KBM-7 (cell line): ENCODE data around the gene PFDN2.
"Not testable (repeated sequence)": the region's sequence is repeated elsewhere in the genome, so short reads cannot be mapped to it uniquely, and the experiment has no call there.

Experiments
- DNase-seq: peaks from one replicate; pipeline ENCODE4 v3.0.0-alpha.2; 2015
- in situ Hi-C: fragments of 300-500 bp; cut with MboI; formaldehyde crosslinking; loops from 2 replicates; pipeline ENCODE4 v1.14.3; 2020; ENCODE audit warnings: low sequenced_read_pairs, low pct_unique_long_range_greater_than_20kb, mixed read lengths

Gene PFDN2

GRCh38 chr1:161068306-161069234 is 49.3 kb downstream of the PFDN2 start:
- DNase-seq: peak; percentile 95
- in situ Hi-C loops: no loop called here

GRCh38 chr1:161066694-161067093 is 51.1 kb downstream of the PFDN2 start:
- no peak for DNase-seq
- in situ Hi-C loops: no loop called here

GRCh38 chr1:161065681-161066080 is 52.2 kb downstream of the PFDN2 start:
- DNase-seq, in situ Hi-C loops: not testable (repeated sequence)

- in situ Hi-C loops, DNase-seq: not testable (repeated sequence)
Observed at GRCh38 chr1:161063936-161064335, 53.9 kb downstream of the PFDN2 start.

- DNase-seq: no peak
- in situ Hi-C loops: no loop called here
Observed at GRCh38 chr1:161061419-161061818, 56.4 kb downstream of the PFDN2 start.

- in situ Hi-C loops: no loop called here
- no peak for DNase-seq
Observed at GRCh38 chr1:161059293-161059692, 58.5 kb downstream of the PFDN2 start.

- DNase-seq: no peak
- in situ Hi-C loops: no loop called here
Observed at GRCh38 chr1:161054805-161055204, 63.0 kb downstream of the PFDN2 start.

- in situ Hi-C loops: no loop called here
- no peak for DNase-seq
Observed at GRCh38 chr1:161054232-161054631, 63.6 kb downstream of the PFDN2 start.

- in situ Hi-C loops: no loop called here
- DNase-seq: no peak
Observed at GRCh38 chr1:161052899-161053298, 64.9 kb downstream of the PFDN2 start.

- DNase-seq: no peak
- in situ Hi-C loops: no loop called here
Observed at GRCh38 chr1:161051219-161051618, 66.6 kb downstream of the PFDN2 start.
